Right forelimb (tissue), 1 donor: ENCODE data around the gene IL1A.

Experiments used
- DNase-seq: peaks from one replicate; pipeline ENCODE4 v3.0.0-alpha.2; 2018

Gene IL1A

GRCh38 chr2:112724591-112725525 lies 59.4 kb downstream of the IL1A start:
- DNase-seq, result no peak

GRCh38 chr2:112723995-112724394 lies 60.3 kb downstream of the IL1A start:
- DNase-seq, result no peak
